Measurements from ENCODE around the gene RFT1.

DNA sequence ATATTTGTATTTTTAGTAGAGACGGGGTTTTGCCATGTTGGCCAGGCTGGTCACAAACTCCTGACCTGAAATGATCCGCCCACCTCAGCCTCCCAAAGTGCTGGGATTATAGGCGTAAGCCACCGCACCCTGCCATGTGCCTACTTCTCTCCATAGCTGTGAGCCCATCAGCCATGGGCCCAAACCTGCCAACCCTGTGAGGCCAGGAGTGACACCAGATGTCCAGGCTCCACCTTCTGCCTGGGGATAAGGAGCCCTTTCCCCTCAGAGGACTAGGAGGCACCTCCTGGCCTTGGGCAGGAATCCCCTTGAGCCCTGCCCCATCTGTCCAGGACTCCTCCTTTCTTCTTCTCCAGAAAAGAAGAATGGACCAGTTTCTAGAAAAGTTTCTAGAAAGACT, 14.2 kb upstream of the RFT1 start:
- TF ChIP-seq POLR2A (IDR thresholded peaks at IDR 0.05; ENCODE audit: extremely low read depth, insufficient read length) (no peak), MYC (IDR thresholded peaks at IDR 0.05; ENCODE audit: low read depth, low read length) (no peak)
- TF ChIP-seq, protein P1, sequence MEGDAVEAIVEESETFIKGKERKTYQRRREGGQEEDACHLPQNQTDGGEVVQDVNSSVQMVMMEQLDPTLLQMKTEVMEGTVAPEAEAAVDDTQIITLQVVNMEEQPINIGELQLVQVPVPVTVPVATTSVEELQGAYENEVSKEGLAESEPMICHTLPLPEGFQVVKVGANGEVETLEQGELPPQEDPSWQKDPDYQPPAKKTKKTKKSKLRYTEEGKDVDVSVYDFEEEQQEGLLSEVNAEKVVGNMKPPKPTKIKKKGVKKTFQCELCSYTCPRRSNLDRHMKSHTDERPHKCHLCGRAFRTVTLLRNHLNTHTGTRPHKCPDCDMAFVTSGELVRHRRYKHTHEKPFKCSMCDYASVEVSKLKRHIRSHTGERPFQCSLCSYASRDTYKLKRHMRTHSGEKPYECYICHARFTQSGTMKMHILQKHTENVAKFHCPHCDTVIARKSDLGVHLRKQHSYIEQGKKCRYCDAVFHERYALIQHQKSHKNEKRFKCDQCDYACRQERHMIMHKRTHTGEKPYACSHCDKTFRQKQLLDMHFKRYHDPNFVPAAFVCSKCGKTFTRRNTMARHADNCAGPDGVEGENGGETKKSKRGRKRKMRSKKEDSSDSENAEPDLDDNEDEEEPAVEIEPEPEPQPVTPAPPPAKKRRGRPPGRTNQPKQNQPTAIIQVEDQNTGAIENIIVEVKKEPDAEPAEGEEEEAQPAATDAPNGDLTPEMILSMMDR (IDR thresholded peaks at IDR 0.05; ENCODE audit: low read depth, low read length) = no peak
- TF ChIP-seq, protein P2, sequence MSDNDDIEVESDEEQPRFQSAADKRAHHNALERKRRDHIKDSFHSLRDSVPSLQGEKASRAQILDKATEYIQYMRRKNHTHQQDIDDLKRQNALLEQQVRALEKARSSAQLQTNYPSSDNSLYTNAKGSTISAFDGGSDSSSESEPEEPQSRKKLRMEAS (IDR thresholded peaks at IDR 0.05; ENCODE audit: low read depth, low read length) = no peak
